ENCODE measurements around the gene ZBTB6. TPM values are rescaled to one million over a fixed set of nuclear protein-coding genes. Genes with fewer than 3 reads are reported as not detected.

The ZBTB6 gene
- total and polyA plus RNA-seq, 2 of the 13 experiments (the other 11 are each of a cell fraction or from before 2014, with no cell fraction given), result 3.7 to 7.1 TPM

DNA sequence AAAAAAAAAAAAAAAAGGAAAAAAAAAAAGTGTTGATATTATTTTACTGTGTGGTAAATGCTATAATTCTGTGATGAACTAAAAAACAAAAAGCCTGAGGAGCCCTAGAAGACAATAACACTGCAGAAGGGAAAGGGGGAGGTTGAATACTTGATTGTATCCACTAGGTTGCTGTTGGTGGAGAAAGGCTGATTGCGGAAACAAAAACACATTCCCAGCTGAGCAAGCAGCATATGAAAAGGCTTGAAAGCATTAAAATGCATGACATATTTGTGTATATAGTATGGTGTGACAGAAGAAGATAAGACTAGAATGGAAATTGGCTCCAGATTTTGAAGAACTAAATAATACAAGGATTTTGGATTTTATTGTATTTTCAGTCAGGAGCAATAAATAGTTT lies 36.6 kb upstream of the ZBTB6 start (continued):
- no peak for TF ChIP-seq EP300 (IDR thresholded peaks at IDR 0.05; ENCODE audit: low read depth in 2 of 2, low read length in 2 of 2)
- no peak for TF ChIP-seq EP300 (CRISPR knock-in tag; IDR thresholded peaks at IDR 0.05; ENCODE audit: borderline replicate concordance)

DNA sequence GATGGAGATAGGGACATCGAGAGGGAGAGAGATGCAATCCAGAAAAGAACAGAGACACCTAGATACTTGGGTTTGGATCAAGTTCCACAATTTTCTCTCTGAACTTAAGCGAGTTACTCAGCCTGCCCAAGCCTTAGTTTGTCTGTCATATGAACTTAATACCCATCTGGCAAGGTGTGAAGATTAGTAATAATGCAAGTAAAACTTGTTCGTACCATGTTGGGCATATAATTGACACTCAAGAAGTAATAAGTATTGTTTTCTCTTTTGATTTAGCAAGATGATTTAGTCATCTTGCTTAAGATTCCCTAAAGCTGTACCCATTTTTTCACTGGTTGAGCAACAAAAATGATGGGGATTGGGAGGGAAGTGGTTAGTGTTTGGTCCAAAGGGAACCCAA lies 35.2 kb upstream of the ZBTB6 start:
- peaks cover 0 to 2% of the 10 kb centered on the region in 2 experiments; a peak in 2 of 5 replicates for H3K36me3 ChIP-seq (replicated peaks in 1 of 2; ENCODE audit: control insufficient read depth in 1 of 2, insufficient read depth in 2 of 2, low read length in 2 of 2)
- no peak overlapping the region for H3K4me3 ChIP-seq (replicated peaks in 1 of 3; ENCODE audit: insufficient read depth in 1 of 3, low read depth in 2 of 3, low read length in 3 of 3)
- CTCF ChIA-PET (ENCODE audit: low intra/inter-chr PET ratio, low total read pairs), result no interaction called here
- H3K9me3 ChIP-seq (ENCODE audit: low read length), result no peaks in the 10 kb centered on the region
- FAIRE-seq, result no peak
- no peaks in the 10 kb centered on the region for H3K27me3 ChIP-seq (ENCODE audit: control insufficient read depth in 1 of 2, insufficient read depth in 2 of 2, low read length in 2 of 2)
- H3K4me1 ChIP-seq (ENCODE audit: insufficient read depth, low read length), result peaks cover 49% of the 10 kb centered on the region
- no peak overlapping the region for H3K4me2 ChIP-seq (ENCODE audit: low read depth, low read length)
- ATAC-seq, result no peak
- intact Hi-C loops (cut with micrococcal nuclease; ENCODE audit: unreplicated experiment) (loop anchor here (10.0 kb wide), 1 partner anchor 46 kb away; no protein-coding TSS in a partner anchor), in situ Hi-C loops (cut with HindIII; ENCODE audit: extremely low pct_ligation_motif_present, low pct_unique_long_range_greater_than_20kb) (no loop called here)
- H3K9ac ChIP-seq (ENCODE audit: insufficient read depth, low read depth, low read length), result no peak overlapping the region
- DNase-seq (ENCODE audit: low spot score), result no peak
- TF ChIP-seq RXRB (CRISPR knock-in tag; IDR thresholded peaks at IDR 0.05; ENCODE audit: borderline replicate concordance), result no peak
- 0 out of 2 replicates have a peak, but pooled peaks have one; percentile 22 for TF ChIP-seq ZNF629 (CRISPR knock-in tag; conservative IDR thresholded peaks at IDR 0.05)
- no peak overlapping the region for H3K27ac ChIP-seq (ENCODE audit: extremely low read length, insufficient read depth, low read length)
- H4K20me1 ChIP-seq (ENCODE audit: insufficient read depth, low read length), result no peaks in the 10 kb centered on the region
- no TSS peak for BruUV-seq (replicated peaks)
- 94% methylated on average over 3 of the region's 3 CpGs for WGBS (ENCODE audit: low lambda C conversion rate)
- no peak overlapping the region for H2AFZ ChIP-seq (ENCODE audit: low read length)
- POLR2A ChIA-PET, result interaction anchor here (1.0 kb wide), 1 partner anchor 43 kb away, joined by 3 read pairs; the partner anchor contains the start of gene RC3H2
- H3K79me2 ChIP-seq (ENCODE audit: insufficient read depth, low read length), result peaks cover 86% of the 10 kb centered on the region

DNA sequence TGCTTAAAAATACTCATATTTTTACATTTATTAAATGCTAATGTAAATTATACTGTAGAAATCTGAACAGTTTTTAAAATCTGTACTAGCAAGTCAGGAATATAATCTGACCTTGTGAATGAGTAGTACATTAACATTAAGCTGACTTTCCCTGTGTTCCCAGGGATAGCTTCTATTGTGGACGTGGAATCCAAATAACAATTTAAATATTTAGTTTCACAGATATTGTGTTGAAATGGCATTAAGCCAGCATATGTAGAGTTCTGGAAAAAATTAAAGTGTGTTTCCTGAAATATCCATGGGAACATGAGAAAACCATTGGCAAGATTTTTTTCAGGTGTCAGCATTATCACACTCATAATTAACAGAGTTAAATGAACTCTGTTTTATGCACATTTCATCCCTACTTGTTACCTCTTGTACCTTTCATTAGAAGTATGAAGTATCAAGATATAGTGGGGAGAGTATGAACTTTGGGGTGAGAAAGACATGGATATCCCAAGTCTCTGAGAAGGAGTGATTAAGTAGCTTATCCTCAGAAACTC lies 33.4 kb upstream of the ZBTB6 start:
- Histone ChIP-seq H3K9ac (ENCODE audit: insufficient read depth, low read depth, low read length) (no peak overlapping the region), H3K27me3 (ENCODE audit: control insufficient read depth in 1 of 2, insufficient read depth in 2 of 2, low read length in 2 of 2) (peaks cover 0 to under 1% of the 10 kb centered on the region in 2 experiments; a peak in 1 of 5 replicates), H3K36me3 (replicated peaks in 1 of 2; ENCODE audit: control insufficient read depth in 1 of 2, insufficient read depth in 2 of 2, low read length in 2 of 2) (peaks cover 0 to 2% of the 10 kb centered on the region in 2 experiments; a peak in 2 of 5 replicates), H3K9me3 (ENCODE audit: low read length) (no peaks in the 10 kb centered on the region), H3K27ac (ENCODE audit: extremely low read length, insufficient read depth, low read length) (no peak overlapping the region), H3K4me2 (ENCODE audit: low read depth, low read length) (no peak overlapping the region), H3K4me1 (ENCODE audit: insufficient read depth, low read length) (peaks cover 64% of the 10 kb centered on the region), H2AFZ (ENCODE audit: low read length) (no peak overlapping the region), H3K79me2 (ENCODE audit: insufficient read depth, low read length) (peaks cover 88% of the 10 kb centered on the region), H4K20me1 (ENCODE audit: insufficient read depth, low read length) (no peaks in the 10 kb centered on the region), H3K4me3 (replicated peaks in 1 of 3; ENCODE audit: insufficient read depth in 1 of 3, low read depth in 2 of 3, low read length in 3 of 3) (no peak overlapping the region)
- TF ChIP-seq MAFK (conservative IDR thresholded peaks at IDR 0.05 in 1 of 2, IDR thresholded peaks at IDR 0.05 in 1 of 2; ENCODE audit: low read length in 2 of 2), result peak; percentile 64 to 83; a peak in 3 of 4 replicates
- no peak for TF ChIP-seq GATAD1 (CRISPR knock-in tag; IDR thresholded peaks at IDR 0.05)
- TF ChIP-seq MAFF (IDR thresholded peaks at IDR 0.05; ENCODE audit: low read depth, low read length), result peak; percentile 76
- in situ Hi-C loops (cut with HindIII; ENCODE audit: extremely low pct_ligation_motif_present, low pct_unique_long_range_greater_than_20kb) (no loop called here), intact Hi-C loops (cut with micrococcal nuclease; ENCODE audit: unreplicated experiment) (loop anchor here (10.0 kb wide), 1 partner anchor 48 kb away; no protein-coding TSS in a partner anchor)
- CTCF ChIA-PET (ENCODE audit: low intra/inter-chr PET ratio, low total read pairs), result no interaction called here
- FAIRE-seq (no peak), ATAC-seq (no peak), DNase-seq (ENCODE audit: low spot score) (no peak)
- WGBS (ENCODE audit: low lambda C conversion rate), result 97% methylated on average over 1 of the region's 1 CpG
- BruUV-seq (replicated peaks), result no TSS peak
- POLR2A ChIA-PET, result interaction anchor here (0.8 to 1.4 kb wide), 2 partner anchors 15 to 34 kb away, joined by 3 read pairs; partner anchors contain the start of genes ZBTB26 and ZBTB6

Measured in HepG2 (cell line).